ENCODE results near the gene BCAS1.

The BCAS1 gene

GRCh38 chr20:53920647-53921245 lies 149.6 kb downstream of the BCAS1 start:
- DNase-seq: no peak

- no peak for DNase-seq
Measured at GRCh38 chr20:53919886-53920285, 150.5 kb downstream of the BCAS1 start.

- peak; percentile 97 for DNase-seq
Measured at GRCh38 chr20:53918949-53919361, 151.4 kb downstream of the BCAS1 start.

GRCh38 chr20:53918020-53918311 lies 152.4 kb downstream of the BCAS1 start:
- no peak for DNase-seq

GRCh38 chr20:53917145-53918019 lies 153.0 kb downstream of the BCAS1 start:
- no peak for DNase-seq

- DNase-seq: no peak
Measured at GRCh38 chr20:53916173-53916512, 154.3 kb downstream of the BCAS1 start.

GRCh38 chr20:53915446-53916172 lies 154.8 kb downstream of the BCAS1 start:
- peak; percentile 96 for DNase-seq

- peak; percentile 58 for DNase-seq
Measured at GRCh38 chr20:53914781-53915445, 155.5 kb downstream of the BCAS1 start.

- peak; percentile 52 for DNase-seq
Measured at GRCh38 chr20:53914091-53914780, 156.2 kb downstream of the BCAS1 start.

GRCh38 chr20:53911301-53911700 lies 159.1 kb downstream of the BCAS1 start:
- no peak for DNase-seq

GRCh38 chr20:53910351-53911002 lies 159.9 kb downstream of the BCAS1 start:
- DNase-seq: no peak

- no peak for DNase-seq
Measured at GRCh38 chr20:53907968-53908751, 162.2 kb downstream of the BCAS1 start.

- DNase-seq: no peak
Measured at GRCh38 chr20:53905820-53906191, 164.6 kb downstream of the BCAS1 start.

GRCh38 chr20:53905019-53905819 lies 165.2 kb downstream of the BCAS1 start:
- no peak for DNase-seq

GRCh38 chr20:53904261-53904660 lies 166.1 kb downstream of the BCAS1 start:
- no peak for DNase-seq

GRCh38 chr20:53903652-53903987 lies 166.8 kb downstream of the BCAS1 start:
- DNase-seq: no peak

- no peak for DNase-seq
Measured at GRCh38 chr20:53902968-53903651, 167.3 kb downstream of the BCAS1 start.

- no peak for DNase-seq
Measured at GRCh38 chr20:53901497-53902096, 168.8 kb downstream of the BCAS1 start.

GRCh38 chr20:53901064-53901463 lies 169.3 kb downstream of the BCAS1 start:
- peak; percentile 29 for DNase-seq
